NCI-H446 treated with DMSO at 0.1 percent for 48 hours (cell line): ENCODE results near the gene FOXL3.

Experiments
- DNase-seq: peaks from one replicate; lab custom pipeline; 2025; lab: John Stamatoyannopoulos, UW

Gene FOXL3

GRCh38 chr7:266851-267840, 22.8 kb upstream of the FOXL3 start:
- no peak for DNase-seq

GRCh38 chr7:268991-269390, 21.0 kb upstream of the FOXL3 start:
- no peak for DNase-seq

DNA sequence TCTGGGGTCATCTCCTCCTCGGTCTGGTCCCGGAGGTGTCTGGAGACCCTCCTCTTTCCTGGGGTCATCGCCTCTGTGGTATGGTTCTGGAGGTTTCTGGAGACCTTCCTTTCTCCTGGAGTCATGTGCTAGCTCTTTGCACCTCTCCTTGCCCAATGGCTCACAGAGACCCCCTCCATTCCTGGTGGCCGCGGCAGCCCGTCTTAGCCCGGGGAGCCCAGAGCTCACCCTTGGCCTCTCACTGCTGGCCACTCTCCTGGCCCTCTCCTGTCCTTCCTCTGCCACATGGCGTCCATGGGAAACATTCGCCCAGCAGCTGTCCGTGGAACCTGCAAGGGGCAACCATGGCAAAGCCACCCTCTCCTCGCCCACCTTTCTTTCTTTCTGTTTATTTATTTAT, 20.2 kb upstream of the FOXL3 start:
- DNase-seq = no peak

DNA sequence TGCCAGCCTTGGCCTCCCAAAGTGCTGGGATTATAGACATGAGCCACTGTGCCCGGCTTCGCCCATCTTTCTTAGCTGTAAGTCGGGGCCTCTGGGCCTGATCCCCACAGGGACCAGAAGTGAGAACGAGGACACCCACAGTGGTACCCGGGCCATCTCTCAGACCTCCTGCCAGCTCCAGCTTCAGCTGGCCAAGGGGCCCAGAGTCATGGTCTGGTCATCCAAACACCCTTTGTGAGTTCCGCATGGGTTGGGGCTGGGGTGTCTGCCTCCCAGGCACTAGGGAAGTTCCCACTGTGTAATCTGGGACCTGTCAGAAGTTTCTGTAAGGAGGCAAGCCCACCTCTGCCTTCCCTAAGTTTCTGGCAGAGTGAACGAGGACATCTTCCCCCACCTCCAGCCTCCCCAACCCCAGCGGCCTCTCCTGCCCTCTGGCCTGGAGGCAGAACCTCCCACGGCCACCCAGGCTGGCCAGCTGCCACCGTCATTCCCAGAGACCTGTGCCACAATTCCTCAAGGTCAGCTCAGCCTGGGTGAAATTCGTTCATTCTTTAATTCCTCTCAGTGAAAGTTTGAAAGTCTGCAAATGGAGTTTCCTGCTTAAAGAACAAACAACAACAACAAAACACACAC, 19.5 kb upstream of the FOXL3 start:
- no peak for DNase-seq

DNA sequence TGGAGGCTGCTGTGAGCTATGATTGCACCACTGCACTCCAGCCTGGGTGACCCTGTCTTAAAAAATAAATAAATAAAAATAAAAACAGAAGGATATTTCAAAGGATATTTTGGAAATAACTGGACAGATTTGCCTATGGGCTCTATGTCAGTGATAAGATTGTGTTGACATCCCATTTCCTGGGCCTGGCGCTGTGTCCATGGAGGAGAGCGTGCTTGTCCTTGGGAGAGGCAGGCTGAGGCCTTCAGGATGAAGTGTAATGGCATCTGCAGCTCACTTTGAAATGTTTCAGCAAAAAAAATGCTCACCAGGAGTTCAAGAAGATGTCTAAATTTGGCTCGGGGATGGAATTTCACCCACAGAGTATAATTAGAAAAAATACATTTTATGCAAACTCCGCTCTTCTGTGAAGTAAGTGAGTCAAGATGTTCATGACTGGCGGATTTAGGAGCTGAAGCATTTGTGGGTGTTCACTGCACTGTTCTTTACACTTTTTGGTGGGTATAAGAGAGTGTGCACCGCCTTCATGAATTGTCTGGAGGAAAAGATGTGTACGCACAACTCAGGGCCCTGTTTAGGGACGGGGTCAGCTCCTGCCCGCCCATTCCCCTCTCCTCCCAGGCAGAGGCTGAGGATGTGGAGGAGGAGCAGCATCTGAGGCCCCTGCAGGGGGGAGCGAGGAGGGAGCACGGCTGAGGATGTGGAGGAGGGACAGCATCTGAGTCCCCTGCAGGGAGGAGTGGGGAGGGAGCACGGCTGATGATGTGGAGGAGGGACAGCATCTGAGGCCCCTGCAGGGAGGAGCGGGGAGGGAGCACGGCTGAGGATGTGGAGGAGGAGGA, 18.5 kb upstream of the FOXL3 start:
- no peak for DNase-seq

DNA sequence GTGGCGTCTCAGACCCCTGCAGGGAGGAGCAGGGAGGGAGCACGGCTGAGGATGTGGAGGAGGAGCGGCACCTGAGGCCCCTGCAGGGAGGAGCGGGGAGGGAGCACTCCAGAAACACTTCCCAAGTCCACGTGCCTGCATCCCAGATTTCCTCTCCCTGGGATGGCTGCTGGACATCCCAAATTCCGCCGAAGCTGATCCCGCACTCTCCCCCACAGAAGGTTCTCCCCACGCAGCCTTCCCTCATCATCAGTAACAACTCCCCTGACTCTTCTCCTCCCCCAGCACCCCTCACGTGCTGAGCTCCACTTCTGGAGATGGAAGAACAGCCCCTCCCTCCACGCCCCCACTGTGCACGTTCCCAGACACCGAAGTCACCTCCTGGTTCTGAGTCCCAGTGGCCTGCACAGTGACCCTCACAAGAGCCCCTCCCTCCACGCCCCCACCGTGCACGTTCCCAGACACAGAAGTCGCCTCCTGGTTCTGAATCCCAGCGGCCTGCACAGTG, 17.8 kb upstream of the FOXL3 start:
- DNase-seq = no peak

GRCh38 chr7:272631-273030, 17.3 kb upstream of the FOXL3 start:
- no peak for DNase-seq

DNA sequence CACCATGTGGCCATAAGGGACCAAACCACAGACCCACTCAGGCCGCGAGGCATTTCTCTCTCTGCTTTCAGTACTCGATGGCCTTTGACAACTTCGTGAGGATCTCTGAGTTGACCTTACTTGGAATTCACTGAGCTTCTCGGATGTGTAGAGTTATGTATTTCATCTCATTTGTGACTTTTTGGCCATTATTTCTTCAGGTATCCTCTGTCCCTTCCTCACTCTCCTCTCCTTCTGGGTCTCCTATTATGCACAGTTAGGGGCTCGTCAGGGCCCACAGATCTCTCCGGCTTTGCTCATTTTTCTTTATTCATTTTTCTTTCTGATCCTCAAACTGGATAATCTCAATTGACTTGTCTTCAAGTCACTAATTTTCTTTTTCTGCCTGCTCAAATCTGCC, 16.6 kb upstream of the FOXL3 start:
- DNase-seq = no peak

GRCh38 chr7:274266-274665, 15.7 kb upstream of the FOXL3 start:
- DNase-seq = no peak

DNA sequence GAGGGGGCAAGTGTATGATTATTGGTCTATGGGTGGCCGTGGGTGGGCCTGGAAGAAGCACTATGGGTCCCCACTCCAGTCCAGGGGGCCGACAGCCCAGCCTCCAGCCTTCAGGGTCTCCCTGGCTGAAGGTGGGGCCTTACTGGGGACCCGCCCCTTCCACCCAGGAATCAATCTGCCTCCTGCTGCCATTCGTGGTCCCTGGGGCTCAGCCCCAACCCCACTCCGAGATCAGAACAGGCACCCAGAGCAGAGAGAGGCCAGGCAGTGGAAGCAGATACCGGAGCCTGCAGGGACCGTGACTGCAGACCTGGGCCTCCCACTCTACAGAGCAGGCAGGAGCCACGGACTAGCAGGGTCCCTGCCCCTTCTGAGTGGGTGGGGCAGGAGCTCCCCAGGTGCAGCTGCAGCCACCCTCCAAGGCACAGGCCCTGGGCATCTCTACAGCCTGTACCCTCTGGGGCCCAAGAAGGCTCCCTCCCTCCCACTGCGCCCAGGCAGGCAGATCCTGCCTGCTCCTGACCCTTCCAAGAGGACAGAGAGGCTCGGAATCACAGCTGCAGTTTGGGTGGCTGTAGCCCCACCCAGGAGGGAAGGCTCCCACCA, 13.6 kb upstream of the FOXL3 start:
- DNase-seq = no peak

- DNase-seq = no peak
Measured at GRCh38 chr7:277228-277627, 12.7 kb upstream of the FOXL3 start.

DNA sequence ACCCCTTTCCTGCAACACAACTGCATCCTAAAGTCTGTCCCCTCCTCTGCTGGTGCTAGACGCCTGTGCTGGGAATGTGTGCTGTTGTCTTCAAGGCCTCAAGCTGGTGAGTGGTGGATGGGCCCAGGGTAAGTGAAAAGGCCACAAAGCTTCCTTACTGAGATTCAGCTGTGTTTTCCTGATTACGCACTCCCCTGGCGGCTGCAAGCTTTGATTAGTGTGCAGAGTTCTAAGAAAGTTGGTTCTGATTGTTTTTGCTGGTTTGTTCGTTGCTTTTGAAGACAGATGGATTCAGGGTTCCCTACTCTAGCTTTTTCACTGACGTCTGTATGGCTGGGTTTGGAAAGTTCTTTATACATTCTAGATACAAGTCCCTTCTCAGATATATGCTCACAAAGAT, 11.9 kb upstream of the FOXL3 start:
- no peak for DNase-seq

GRCh38 chr7:279821-280220, 10.1 kb upstream of the FOXL3 start:
- DNase-seq = no peak

GRCh38 chr7:280461-280860, 9.5 kb upstream of the FOXL3 start:
- no peak for DNase-seq

GRCh38 chr7:281637-282036, 8.3 kb upstream of the FOXL3 start:
- DNase-seq = no peak

GRCh38 chr7:282621-283020, 7.3 kb upstream of the FOXL3 start:
- DNase-seq = no peak

DNA sequence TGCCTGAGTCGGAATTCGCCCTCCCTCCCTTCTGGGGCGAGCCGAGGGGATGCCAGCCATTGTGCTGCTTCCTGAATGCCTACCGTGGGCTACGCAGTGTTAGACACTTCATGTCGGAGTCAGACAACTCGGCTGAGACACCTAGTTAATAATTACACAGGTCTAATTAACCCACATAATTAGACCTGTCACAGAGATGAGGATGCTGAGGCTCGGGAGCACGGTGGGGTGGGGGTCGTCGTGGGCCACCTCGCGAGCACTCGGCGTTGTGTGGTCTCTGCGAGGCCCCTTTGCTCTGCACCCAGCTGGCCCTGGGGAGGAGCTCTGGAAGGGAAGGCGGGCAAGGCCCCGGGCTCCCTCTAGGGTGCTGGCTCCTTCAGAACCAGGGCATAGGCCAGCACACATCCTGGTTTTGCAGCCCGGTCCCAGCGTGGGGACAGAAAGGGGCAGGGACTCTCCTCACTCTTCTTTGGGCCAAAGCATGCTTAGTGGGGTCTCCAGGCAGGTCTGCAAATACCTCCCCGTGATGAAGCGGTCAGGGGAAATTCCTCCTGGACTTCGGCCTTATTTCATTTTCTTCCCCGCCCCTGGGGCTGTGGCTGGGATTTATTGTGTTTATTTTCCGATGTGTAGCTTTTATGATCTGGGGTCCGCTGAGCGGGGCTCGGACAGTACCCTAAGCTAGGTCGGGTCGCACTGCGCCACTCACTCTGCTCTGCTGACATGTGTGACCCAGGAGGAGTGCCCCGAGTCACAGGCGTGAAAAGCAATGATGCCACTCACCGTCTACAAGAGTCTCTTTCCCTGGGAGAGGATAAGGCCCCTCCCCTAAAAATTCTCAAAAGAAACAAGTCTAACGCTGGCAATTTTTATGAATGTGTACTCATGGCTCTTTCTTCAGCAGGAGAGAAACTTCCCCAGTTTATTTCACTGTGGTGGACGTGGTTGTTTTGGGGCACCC, 4.9 kb upstream of the FOXL3 start:
- DNase-seq = no peak

DNA sequence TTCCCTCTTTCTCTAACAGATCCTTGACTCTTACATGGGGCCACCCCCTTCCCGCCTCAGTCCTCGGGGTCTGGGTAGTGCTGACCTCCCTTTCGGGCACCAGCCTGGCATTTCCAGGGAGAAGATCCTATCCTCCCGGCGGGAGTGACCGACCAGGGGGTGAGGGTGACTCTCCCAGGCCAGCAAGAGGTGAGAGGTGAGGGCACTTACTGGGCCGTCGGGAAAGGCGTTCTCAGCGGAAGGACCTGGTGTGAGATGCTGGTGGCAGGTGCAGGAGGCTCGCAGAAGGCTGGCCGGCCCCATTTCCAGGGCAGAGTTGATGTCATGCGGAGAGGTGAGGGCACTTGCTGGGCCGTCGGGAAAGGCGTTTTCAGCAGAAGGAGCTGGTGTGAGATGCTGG, 4.2 kb upstream of the FOXL3 start:
- no peak for DNase-seq

GRCh38 chr7:286266-286665, 3.7 kb upstream of the FOXL3 start:
- no peak for DNase-seq

GRCh38 chr7:288671-289101, 1.3 kb upstream of the FOXL3 start:
- no peak for DNase-seq
